Neural cell (in vitro differentiated cells): ENCODE data around the gene TNS3. TPM values are rescaled to one million over a fixed set of nuclear protein-coding genes. Genes with fewer than 3 reads are reported as not detected.

Experiments
- H2AFZ ChIP-seq: fragments of 200-600, 300-800 bp; sonication (generic), shearing (Covaris generic); 2 replicates; pipeline ENCODE4 v1.6.0; 2014; ENCODE audit warnings: low read depth, mild to moderate bottlenecking, antibody characterized with exemption, low read length, moderate library complexity
- H3F3A ChIP-seq: fragments of 200-600 bp; shearing (Covaris generic); 2 replicates; pipeline ENCODE4 v1.6.1; 2016; ENCODE audit warnings: mild to moderate bottlenecking, moderate library complexity, mixed read lengths, antibody characterized with exemption, low read length; ENCODE audit not compliant: insufficient read depth, poor library complexity, severe bottlenecking
- H3K27ac ChIP-seq: fragments of 200-600, 300-800 bp; sonication (generic), shearing (Covaris generic); 2 replicates; pipeline ENCODE4 v1.5.1; 2014; ENCODE audit warnings: mild to moderate bottlenecking, low read length, moderate library complexity
- H3K27me3 ChIP-seq: fragments of 300-800, 200-600 bp; sonication (generic), shearing (Covaris generic); 2 replicates; pipeline ENCODE4 v1.6.0; 2014; ENCODE audit warnings: mild to moderate bottlenecking, low read depth, low read length, moderate library complexity; ENCODE audit not compliant: insufficient read depth
- H3K36me3 ChIP-seq: fragments of 300-800, 200-600 bp; sonication (generic), shearing (Covaris generic); 2 replicates; pipeline ENCODE4 v1.5.1; 2014; ENCODE audit warnings: mild to moderate bottlenecking, antibody characterized with exemption, low read length, moderate library complexity; ENCODE audit not compliant: insufficient read depth
- H3K4me2 ChIP-seq: fragments of 300-800, 200-600 bp; sonication (generic), shearing (Covaris generic); 2 replicates; pipeline ENCODE4 v1.6.0; 2014; ENCODE audit warnings: mild to moderate bottlenecking, low read length
- H3K4me3 ChIP-seq: fragments of 300-800, 200-600 bp; sonication (generic), shearing (Covaris generic); 2 replicates; pipeline ENCODE4 v1.5.1; 2014; ENCODE audit warnings: mild to moderate bottlenecking, low read length, moderate library complexity
- H3K79me2 ChIP-seq: fragments of 200-600 bp; shearing (Covaris generic); replicated peaks from 2 replicates; pipeline ENCODE4 v1.6.0; 2014; ENCODE audit warnings: mild to moderate bottlenecking, low read length, moderate library complexity; ENCODE audit not compliant: insufficient read depth
- H3K9ac ChIP-seq: fragments of 300-800, 200-600 bp; sonication (generic), shearing (Covaris generic); 2 replicates; pipeline ENCODE4 v1.6.1; 2016; ENCODE audit warnings: mild to moderate bottlenecking, low read length, mixed read lengths
- H3K9me2 ChIP-seq: fragments of 200-600 bp; shearing (Covaris generic); 2 replicates; pipeline ENCODE4 v1.6.1; 2016; ENCODE audit warnings: mild to moderate bottlenecking, low read length, mixed read lengths; ENCODE audit not compliant: insufficient read depth
- H3K9me3 ChIP-seq: fragments of 200-600, 300-800 bp; sonication (generic), shearing (Covaris generic); 2 replicates; pipeline ENCODE4 v1.6.1; 2016; ENCODE audit warnings: mild to moderate bottlenecking, mixed run types, low read length, moderate library complexity, mixed read lengths
- H4K20me1 ChIP-seq: fragments of 200-600 bp; shearing (Covaris generic); 2 replicates; pipeline ENCODE4 v1.6.1; 2016; ENCODE audit warnings: mild to moderate bottlenecking, mixed run types; ENCODE audit not compliant: insufficient read depth
- CTCF ChIP-seq: fragments of 450-650 bp; IDR thresholded peaks from 2 replicates; pipeline ENCODE4 v1.5.1; 2014; ENCODE audit warnings: antibody characterized with exemption, mild to moderate bottlenecking, moderate library complexity; ENCODE audit not compliant: poor library complexity, severe bottlenecking
- EP300 ChIP-seq: fragments of 450-650 bp; conservative IDR thresholded peaks from 2 replicates; pipeline ENCODE4 v1.6.1; 2014; ENCODE audit warnings: antibody characterized with exemption, mild to moderate bottlenecking, moderate library complexity; ENCODE audit not compliant: poor library complexity, severe bottlenecking
- EZH2 ChIP-seq: fragments of 200-600, 300-800 bp; shearing (Covaris generic), sonication (generic); IDR thresholded peaks from 2 replicates; pipeline ENCODE4 v1.6.1; 2014; ENCODE audit warnings: antibody characterized with exemption, low read length, borderline replicate concordance, mild to moderate bottlenecking; ENCODE audit not compliant: insufficient read depth, poor library complexity, severe bottlenecking
- MXI1 ChIP-seq: fragments of 450-650 bp; conservative IDR thresholded peaks from 2 replicates; pipeline ENCODE4 v1.6.1; 2014; ENCODE audit warnings: antibody characterized with exemption, mild to moderate bottlenecking; ENCODE audit not compliant: poor library complexity, severe bottlenecking
- POLR2AphosphoS5 ChIP-seq: IDR thresholded peaks from 2 replicates; pipeline ENCODE4 v1.6.1; 2012
- RAD21 ChIP-seq: fragments of 450-650 bp; conservative IDR thresholded peaks from 2 replicates; pipeline ENCODE4 v1.6.1; 2014; ENCODE audit warnings: antibody characterized with exemption, mild to moderate bottlenecking, moderate library complexity
- REST ChIP-seq: IDR thresholded peaks from 2 replicates; pipeline ENCODE4 v1.6.1; 2012; ENCODE audit warnings: borderline replicate concordance
- SMC3 ChIP-seq: fragments of 450-650 bp; conservative IDR thresholded peaks from 2 replicates; pipeline ENCODE4 v1.6.1; 2014; ENCODE audit warnings: antibody characterized with exemption, mild to moderate bottlenecking, moderate library complexity; ENCODE audit not compliant: poor library complexity
- TAF1 ChIP-seq: IDR thresholded peaks from 2 replicates; pipeline ENCODE4 v1.6.1; 2012; ENCODE audit warnings: low read depth
- polyA plus RNA-seq: library from polyadenylated mRNA; depleted of rRNA; stranded (reverse); fragments of >200 nt; gene quantifications from 2 replicates; pipeline ENCODE4 v1.2.3, GENCODE V29; 2014

The TNS3 gene
- polyA plus RNA-seq, 1 donor from 2014 or later: 0.58 TPM

- no peaks in the 10 kb centered on the region for H3K27me3 ChIP-seq
- H3K79me2 ChIP-seq: no peaks in the 10 kb centered on the region
- no peak overlapping the region for H3K4me2 ChIP-seq
- H3K36me3 ChIP-seq: no peaks in the 10 kb centered on the region
- H3K9me2 ChIP-seq: no peaks in the 10 kb centered on the region
- peaks cover 3% of the 10 kb centered on the region for H3K9me3 ChIP-seq
- H3K4me3 ChIP-seq: no peak overlapping the region
- no peak overlapping the region for H2AFZ ChIP-seq
- H3K9ac ChIP-seq: no peak overlapping the region
- H4K20me1 ChIP-seq: no peaks in the 10 kb centered on the region
- TF ChIP-seq REST (no peak), TAF1 (no peak), CTCF (no peak)
- H3F3A ChIP-seq: no peaks in the 10 kb centered on the region
- no peak overlapping the region for H3K27ac ChIP-seq
These were observed 15.5 kb upstream of the TNS3 start for GRCh38 chr7:47597379-47597778.

- no peak overlapping the region for H3K4me3 ChIP-seq
- TF ChIP-seq REST (no peak), MXI1 (no peak), RAD21 (no peak), SMC3 (no peak), TAF1 (no peak), EP300 (no peak), EZH2 (no peak), CTCF (no peak), POLR2AphosphoS5 (no peak)
- H4K20me1 ChIP-seq: no peaks in the 10 kb centered on the region
- no peak overlapping the region for H2AFZ ChIP-seq
- H3K9me2 ChIP-seq: no peaks in the 10 kb centered on the region
- no peaks in the 10 kb centered on the region for H3K36me3 ChIP-seq
- no peaks in the 10 kb centered on the region for H3K9me3 ChIP-seq
- no peaks in the 10 kb centered on the region for H3K79me2 ChIP-seq
- no peak overlapping the region for H3K4me2 ChIP-seq
- no peaks in the 10 kb centered on the region for H3F3A ChIP-seq
- H3K9ac ChIP-seq: no peak overlapping the region
- H3K27me3 ChIP-seq: no peaks in the 10 kb centered on the region
- H3K27ac ChIP-seq: no peak overlapping the region
These were observed 14.7 kb upstream of the TNS3 start for GRCh38 chr7:47596502-47597202.
